GM23248 (cell line): Measurements from ENCODE around the gene PDE4B. TPM values are rescaled to one million over a fixed set of nuclear protein-coding genes. Genes with fewer than 3 reads are reported as not detected.

ENCODE experiments used
- DNase-seq: peaks from one replicate; pipeline ENCODE4 v3.0.0-alpha.2; 2015
- H2AFZ ChIP-seq: fragments of 200-600 bp; sonication (generic); 2 replicates; pipeline ENCODE4 v1.6.1; 2016; ENCODE audit warnings: antibody characterized with exemption
- H3F3A ChIP-seq: fragments of 200-600 bp; sonication (generic); 2 replicates; pipeline ENCODE4 v1.6.1; 2016; ENCODE audit warnings: mild to moderate bottlenecking, antibody characterized with exemption, mixed run types; ENCODE audit not compliant: insufficient read depth
- H3K27ac ChIP-seq: fragments of 200-600 bp; sonication (generic); 2 replicates; pipeline ENCODE4 v1.5.1; 2016; ENCODE audit warnings: mild to moderate bottlenecking
- H3K27me3 ChIP-seq: fragments of 200-600 bp; sonication (generic); replicated peaks from 2 replicates; pipeline ENCODE4 v1.6.1; 2016; ENCODE audit warnings: mild to moderate bottlenecking; ENCODE audit not compliant: insufficient read depth
- H3K36me3 ChIP-seq: fragments of 200-600 bp; sonication (generic); 2 replicates; pipeline ENCODE4 v1.6.1; 2016; ENCODE audit warnings: low read depth, mild to moderate bottlenecking
- H3K4me1 ChIP-seq: fragments of 200-600 bp; sonication (generic); 2 replicates; pipeline ENCODE4 v1.6.1; 2016; ENCODE audit warnings: mild to moderate bottlenecking; ENCODE audit not compliant: insufficient read depth
- H3K4me2 ChIP-seq: fragments of 200-600 bp; sonication (generic); one replicate; pipeline ENCODE4 v1.6.1; 2016; ENCODE audit warnings: mild to moderate bottlenecking; ENCODE audit not compliant: unreplicated experiment
- H3K4me3 ChIP-seq: fragments of 200-600 bp; sonication (generic); 2 replicates; pipeline ENCODE4 v1.5.1; 2016; ENCODE audit warnings: mild to moderate bottlenecking
- H3K79me2 ChIP-seq: fragments of 200-600 bp; sonication (generic); 2 replicates; pipeline ENCODE4 v1.6.1; 2016; ENCODE audit warnings: mild to moderate bottlenecking; ENCODE audit not compliant: insufficient read depth
- H3K9ac ChIP-seq: fragments of 200-600 bp; sonication (generic); 2 replicates; pipeline ENCODE4 v1.6.1; 2016; ENCODE audit warnings: mild to moderate bottlenecking
- H3K9me2 ChIP-seq: fragments of 200-600 bp; sonication (generic); 2 replicates; pipeline ENCODE4 v1.6.1; 2016; ENCODE audit warnings: mixed run types, mild to moderate bottlenecking, moderate library complexity; ENCODE audit not compliant: insufficient read depth
- H3K9me3 ChIP-seq: fragments of 200-600 bp; sonication (generic); one replicate; pipeline ENCODE4 v1.6.1; 2017; ENCODE audit warnings: low read depth
- H4K20me1 ChIP-seq: fragments of 200-600 bp; sonication (generic); 2 replicates; pipeline ENCODE4 v1.6.0; 2016; ENCODE audit not compliant: insufficient read depth
- EZH2 ChIP-seq: fragments of 200-600 bp; sonication (generic); IDR thresholded peaks from 2 replicates; pipeline ENCODE4 v1.6.1; 2018; ENCODE audit warnings: antibody characterized with exemption, mild to moderate bottlenecking; ENCODE audit not compliant: insufficient read depth, poor library complexity, severe bottlenecking
- EZH2phosphoT487 ChIP-seq: fragments of 200-600 bp; sonication (generic); IDR thresholded peaks from 2 replicates; pipeline ENCODE4 v1.6.1; 2018; ENCODE audit warnings: antibody characterized with exemption, moderate library complexity, mild to moderate bottlenecking, low read depth; ENCODE audit not compliant: insufficient read depth
- WGBS, 2 experiments: methylation state at CpG; one replicate each; pipeline ENCODE4 v1.1.6; 2015 to 2017; ENCODE audit warnings: low lambda C conversion rate in 2 of 2, low coverage in 1 of 2; ENCODE audit errors: missing lambda C conversion rate in 2 of 2; 5-methylcytosine and 5-hydroxymethylcytosine counted together
- in situ Hi-C: fragments of 300-500 bp; cut with MboI; formaldehyde crosslinking; loops from 2 replicates; pipeline ENCODE4 v1.15.0; 2020
- polyA plus RNA-seq: library from polyadenylated mRNA; unstranded; fragments of >200 nt; fragmentation: Nextera tagmentation; extraction: Ambion mirVana; gene quantifications from 2 replicates; pipeline ENCODE4 v1.2.1, GENCODE V29; 2016
- total RNA-seq: library from RNA; depleted of rRNA; stranded (reverse); fragments of >200 nt; shearing (Covaris generic); gene quantifications from 2 replicates; pipeline ENCODE4 v1.2.3, GENCODE V29; 2014

The PDE4B gene
- total and polyA plus RNA-seq, 2 experiments from 2014 or later, result 19.9 to 36.2 TPM

GRCh38 chr1:66271904-66272254, 479.2 kb downstream of the PDE4B start:
- H3K27me3 ChIP-seq, result no peaks in the 10 kb centered on the region
- peak overlapping the region; percentile 95 for H3K9ac ChIP-seq
- no peaks in the 10 kb centered on the region for H3K9me3 ChIP-seq
- H3K27ac ChIP-seq, result peak overlapping the region; percentile 100
- H3K4me2 ChIP-seq, result peak overlapping the region; percentile 88
- H3K36me3 ChIP-seq, result no peaks in the 10 kb centered on the region
- H3K4me1 ChIP-seq, result peaks cover 68% of the 10 kb centered on the region
- 0 to 3% methylated on average over 4 to 5 of the region's 5 CpGs for WGBS, 2 experiments
- no peaks in the 10 kb centered on the region for H3K9me2 ChIP-seq
- H3F3A ChIP-seq, result peaks cover 49% of the 10 kb centered on the region
- H2AFZ ChIP-seq, result peak overlapping the region; percentile 47
- TF ChIP-seq EZH2phosphoT487 (no peak), EZH2 (no peak)
- H3K79me2 ChIP-seq, result no peaks in the 10 kb centered on the region
- peak overlapping the region; percentile 62 for H3K4me3 ChIP-seq
- in situ Hi-C loops, result no loop called here
- peak; percentile 84 for DNase-seq
- no peaks in the 10 kb centered on the region for H4K20me1 ChIP-seq

GRCh38 chr1:66273656-66274055, 481.0 kb downstream of the PDE4B start:
- H3K27ac ChIP-seq, result peak overlapping the region; percentile 100
- no peaks in the 10 kb centered on the region for H3K9me3 ChIP-seq
- H3K36me3 ChIP-seq, result no peaks in the 10 kb centered on the region
- TF ChIP-seq EZH2phosphoT487, result no peak
- no peak for TF ChIP-seq EZH2
- peaks cover 34% of the 10 kb centered on the region for H3F3A ChIP-seq
- H3K4me1 ChIP-seq, result peaks cover 56% of the 10 kb centered on the region
- H3K4me2 ChIP-seq, result no peak overlapping the region
- H3K9me2 ChIP-seq, result no peaks in the 10 kb centered on the region
- DNase-seq, result no peak
- no peak overlapping the region for H2AFZ ChIP-seq
- H3K79me2 ChIP-seq, result no peaks in the 10 kb centered on the region
- H4K20me1 ChIP-seq, result no peaks in the 10 kb centered on the region
- in situ Hi-C loops, result no loop called here
- H3K4me3 ChIP-seq, result no peak overlapping the region
- no peak overlapping the region for H3K9ac ChIP-seq
- H3K27me3 ChIP-seq, result no peaks in the 10 kb centered on the region
- 82 to 85% methylated on average over 2 of the region's 2 CpGs for WGBS, 2 experiments

GRCh38 chr1:66274634-66275033, 481.9 kb downstream of the PDE4B start:
- Histone ChIP-seq H3K79me2 (no peaks in the 10 kb centered on the region), H3K4me2 (peak overlapping the region; percentile 14), H3K27ac (peak overlapping the region; percentile 3; the same call in 1 of the 2 replicates), H3K9me3 (no peaks in the 10 kb centered on the region), H3K4me3 (no peak overlapping the region), H3F3A (peaks cover 34% of the 10 kb centered on the region), H3K27me3 (no peaks in the 10 kb centered on the region), H4K20me1 (no peaks in the 10 kb centered on the region), H3K36me3 (no peaks in the 10 kb centered on the region), H3K4me1 (peaks cover 50% of the 10 kb centered on the region), H3K9ac (no peak overlapping the region), H2AFZ (no peak overlapping the region), H3K9me2 (no peaks in the 10 kb centered on the region)
- TF ChIP-seq EZH2phosphoT487, result no peak
- TF ChIP-seq EZH2, result no peak
- peak; percentile 77 for DNase-seq
- 31 to 32% methylated on average over 1 of the region's 1 CpG for WGBS, 2 experiments
- in situ Hi-C loops, result no loop called here

- Histone ChIP-seq H3K36me3 (no peaks in the 10 kb centered on the region), H4K20me1 (no peaks in the 10 kb centered on the region), H3K27ac (no peak overlapping the region), H3K9me3 (no peaks in the 10 kb centered on the region), H2AFZ (no peak overlapping the region), H3K4me2 (peak overlapping the region; percentile 14), H3K79me2 (no peaks in the 10 kb centered on the region), H3K9me2 (no peaks in the 10 kb centered on the region), H3K4me3 (no peak overlapping the region), H3K9ac (no peak overlapping the region), H3F3A (peaks cover 34% of the 10 kb centered on the region), H3K27me3 (no peaks in the 10 kb centered on the region), H3K4me1 (peaks cover 45% of the 10 kb centered on the region)
- 100% methylated on average over 1 of the region's 1 CpG for WGBS, 2 experiments
- DNase-seq, result no peak
- TF ChIP-seq EZH2phosphoT487, result no peak
- TF ChIP-seq EZH2, result no peak
- in situ Hi-C loops, result no loop called here
Measured at GRCh38 chr1:66275083-66275482, 482.4 kb downstream of the PDE4B start.

- DNase-seq, result no peak
- 79 to 83% methylated on average over 5 of the region's 5 CpGs for WGBS, 2 experiments
- Histone ChIP-seq H3K27ac (no peak overlapping the region), H3K9ac (no peak overlapping the region), H3K79me2 (no peaks in the 10 kb centered on the region), H3K4me2 (no peak overlapping the region), H2AFZ (no peak overlapping the region), H3K9me3 (no peaks in the 10 kb centered on the region), H3K4me3 (no peak overlapping the region), H3K27me3 (no peaks in the 10 kb centered on the region), H3K9me2 (no peaks in the 10 kb centered on the region), H3F3A (peaks cover 34% of the 10 kb centered on the region), H4K20me1 (no peaks in the 10 kb centered on the region), H3K36me3 (no peaks in the 10 kb centered on the region), H3K4me1 (peaks cover 40% of the 10 kb centered on the region)
- in situ Hi-C loops, result no loop called here
- TF ChIP-seq EZH2 (no peak), EZH2phosphoT487 (no peak)
Measured at GRCh38 chr1:66275601-66276023, 482.9 kb downstream of the PDE4B start.
